Prostate gland (tissue), 2 donors: ENCODE results near the gene NHERF2. TPM values are rescaled to one million over a fixed set of nuclear protein-coding genes. Genes with fewer than 3 reads are reported as not detected.

Experiments used
- DNase-seq: peaks from one replicate; pipeline ENCODE4 v3.0.0-alpha.2; 2019; ENCODE audit warnings: low spot score
- H3K27ac ChIP-seq, 2 donors: fragments of 200-600 bp; sonication (generic); 2 replicates each; pipeline ENCODE4 v1.5.1; 2017 to 2019
- H3K27me3 ChIP-seq: fragments of 200-600 bp; sonication (generic); replicated peaks from 2 replicates; pipeline ENCODE4 v1.5.1; 2019; ENCODE audit not compliant: insufficient read depth
- H3K36me3 ChIP-seq, 2 donors: fragments of 200-600 bp; sonication (generic); 1 replicate in 1 of 2; 2 replicates in 1 of 2; pipeline versions ENCODE4 v1.5.1 to v1.8.1; 2017 to 2019
- H3K4me1 ChIP-seq: fragments of 200-600 bp; sonication (generic); replicated peaks from 2 replicates; pipeline ENCODE4 v1.5.1; 2019
- H3K4me3 ChIP-seq, 2 donors: fragments of 200-600 bp; sonication (generic); 2 replicates each; pipeline ENCODE4 v1.5.1; 2017 to 2019
- H3K9me3 ChIP-seq: fragments of 200-600 bp; sonication (generic); 2 replicates; pipeline ENCODE4 v1.5.1; 2017
- POLR2A ChIP-seq: fragments of 450-650 bp; IDR thresholded peaks from one replicate; pipeline ENCODE4 v1.6.1; 2016; ENCODE audit warnings: antibody characterized with exemption, mild to moderate bottlenecking
- POLR2AphosphoS5 ChIP-seq: sonication (generic); formaldehyde crosslinking; IDR thresholded peaks from one replicate; pipeline ENCODE4 v1.6.1; 2017; ENCODE audit warnings: antibody characterized with exemption
- WGBS: methylation state at CpG from one replicate; pipeline ENCODE4 v1.1.5; 2018; 5-methylcytosine and 5-hydroxymethylcytosine counted together
- intact Hi-C: fragments of 100-400 bp; cut with DNase I; formaldehyde crosslinking; loops from one replicate; pipeline ENCODE4 v1.14.2; 2022
- total RNA-seq, 2 donors: library from RNA; depleted of rRNA; stranded (reverse); fragments of >200 nt; gene quantifications; one replicate each; pipeline ENCODE4 v1.1.0, GENCODE V29; 2016
- TF ChIP-seq, protein P1 (sequence below), 4 experiments: fragments of 200-600 bp in 2 of 4; fragments of 450-650 bp in 2 of 4; sonication (generic) in 2 of 4; IDR thresholded peaks; 1 replicate in 3 of 4; 2 replicates in 1 of 4; pipeline ENCODE4 v1.5.1; 2016 to 2019; ENCODE audit warnings: antibody characterized with exemption in 4 of 4, mild to moderate bottlenecking in 2 of 4, moderate library complexity in 2 of 4

NHERF2 gene
- total RNA-seq, 2 donors from 2014 or later, result 118 to 170 TPM

DNA sequence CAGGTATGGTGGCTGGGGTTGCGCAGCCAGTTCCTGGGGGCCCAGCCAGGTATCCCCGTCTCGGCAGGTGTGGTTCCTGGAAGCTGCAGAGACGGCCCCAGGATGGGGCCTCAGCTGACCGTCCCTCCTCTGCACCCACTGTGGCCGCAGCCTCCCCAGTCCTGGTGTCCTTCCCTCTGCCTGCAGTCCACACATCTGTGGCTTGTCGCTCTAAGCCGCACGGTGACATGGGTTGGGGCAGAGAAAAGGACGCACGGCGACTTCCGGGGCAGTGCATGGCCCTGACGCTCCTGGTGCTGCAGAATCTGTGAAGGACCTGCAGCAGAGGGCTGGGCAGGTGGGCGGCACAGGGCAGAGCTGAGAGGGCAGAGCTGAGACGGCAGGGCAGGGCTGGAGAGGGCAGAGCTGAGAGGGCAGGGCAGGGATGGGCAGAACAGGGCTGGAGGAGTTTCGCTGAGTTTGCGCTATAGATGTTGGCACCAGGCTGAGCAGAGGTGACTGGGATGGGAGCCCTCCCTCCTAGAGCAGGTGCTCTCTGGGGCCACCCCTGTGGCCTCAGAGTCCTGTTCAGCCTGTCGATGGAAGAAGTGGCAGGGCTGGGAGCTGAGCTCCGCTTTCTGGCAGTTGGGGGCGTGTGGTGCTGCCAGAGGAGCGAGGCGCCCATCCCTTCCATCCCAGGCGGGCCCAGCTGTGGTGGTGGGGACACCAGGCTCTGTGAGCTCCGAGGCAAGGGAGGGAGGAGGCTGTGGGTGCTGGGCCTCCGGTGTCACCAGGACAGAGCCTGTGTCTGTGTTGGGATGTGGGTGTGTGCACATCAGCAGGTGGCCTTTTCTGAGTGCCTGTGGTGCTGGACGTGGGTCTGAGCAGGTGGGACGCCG, 44.1 kb downstream of the NHERF2 start:
- no peak for TF ChIP-seq POLR2A
- no peak for TF ChIP-seq POLR2AphosphoS5
- TF ChIP-seq, protein P1, sequence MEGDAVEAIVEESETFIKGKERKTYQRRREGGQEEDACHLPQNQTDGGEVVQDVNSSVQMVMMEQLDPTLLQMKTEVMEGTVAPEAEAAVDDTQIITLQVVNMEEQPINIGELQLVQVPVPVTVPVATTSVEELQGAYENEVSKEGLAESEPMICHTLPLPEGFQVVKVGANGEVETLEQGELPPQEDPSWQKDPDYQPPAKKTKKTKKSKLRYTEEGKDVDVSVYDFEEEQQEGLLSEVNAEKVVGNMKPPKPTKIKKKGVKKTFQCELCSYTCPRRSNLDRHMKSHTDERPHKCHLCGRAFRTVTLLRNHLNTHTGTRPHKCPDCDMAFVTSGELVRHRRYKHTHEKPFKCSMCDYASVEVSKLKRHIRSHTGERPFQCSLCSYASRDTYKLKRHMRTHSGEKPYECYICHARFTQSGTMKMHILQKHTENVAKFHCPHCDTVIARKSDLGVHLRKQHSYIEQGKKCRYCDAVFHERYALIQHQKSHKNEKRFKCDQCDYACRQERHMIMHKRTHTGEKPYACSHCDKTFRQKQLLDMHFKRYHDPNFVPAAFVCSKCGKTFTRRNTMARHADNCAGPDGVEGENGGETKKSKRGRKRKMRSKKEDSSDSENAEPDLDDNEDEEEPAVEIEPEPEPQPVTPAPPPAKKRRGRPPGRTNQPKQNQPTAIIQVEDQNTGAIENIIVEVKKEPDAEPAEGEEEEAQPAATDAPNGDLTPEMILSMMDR (IDR thresholded peaks at IDR 0.05), result no peak
- H3K9me3 ChIP-seq, result no peaks in the 10 kb centered on the region
- no peak overlapping the region for H3K27ac ChIP-seq
- H3K36me3 ChIP-seq, result peaks cover 0 to 9% of the 10 kb centered on the region in 2 donors
- H3K4me1 ChIP-seq, result no peaks in the 10 kb centered on the region
- H3K4me3 ChIP-seq, result no peak overlapping the region
- WGBS, result 93% methylated on average over 27 of the region's 29 CpGs
- no peak for DNase-seq
- intact Hi-C loops, result no loop called here
- H3K27me3 ChIP-seq, result no peaks in the 10 kb centered on the region

DNA sequence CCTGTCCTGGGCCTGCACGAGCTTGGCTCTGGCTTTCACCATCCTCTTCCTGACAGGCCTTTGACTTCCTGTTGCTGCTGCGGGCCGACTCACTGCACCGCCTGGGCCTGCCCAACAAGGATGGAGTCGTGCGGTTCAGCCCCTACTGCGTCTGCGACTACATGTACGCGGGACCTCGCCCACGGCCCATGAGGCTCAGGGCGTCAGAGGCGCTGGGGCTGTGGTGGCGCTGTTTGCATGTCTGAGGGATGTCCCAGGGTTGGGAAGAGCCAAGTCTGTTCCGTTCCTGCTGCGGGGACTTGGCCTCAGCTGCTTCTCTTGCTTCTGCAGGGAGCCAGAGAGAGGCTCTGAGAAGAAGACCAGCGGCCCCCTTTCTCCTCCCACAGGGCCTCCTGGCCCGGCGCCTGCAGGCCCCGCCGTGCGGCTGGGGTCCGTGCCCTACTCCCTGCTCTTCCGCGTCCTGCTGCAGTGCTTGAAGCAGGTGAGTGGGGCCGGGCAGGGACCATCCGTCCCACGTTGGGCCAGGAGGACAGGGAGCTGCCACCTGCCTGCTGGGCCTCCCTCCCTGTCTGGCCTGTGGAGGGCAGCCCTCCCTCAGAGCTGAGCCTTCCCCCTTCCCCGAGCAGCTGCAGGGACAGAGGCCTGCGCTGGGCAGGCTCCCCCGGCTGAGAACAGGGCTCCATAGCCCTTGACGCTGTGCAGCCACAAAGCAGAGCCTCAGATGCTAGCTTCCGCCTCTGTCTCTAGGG, 44.9 kb downstream of the NHERF2 start:
- H3K36me3 ChIP-seq, result peaks cover 0 to 15% of the 10 kb centered on the region in 2 donors

DNA sequence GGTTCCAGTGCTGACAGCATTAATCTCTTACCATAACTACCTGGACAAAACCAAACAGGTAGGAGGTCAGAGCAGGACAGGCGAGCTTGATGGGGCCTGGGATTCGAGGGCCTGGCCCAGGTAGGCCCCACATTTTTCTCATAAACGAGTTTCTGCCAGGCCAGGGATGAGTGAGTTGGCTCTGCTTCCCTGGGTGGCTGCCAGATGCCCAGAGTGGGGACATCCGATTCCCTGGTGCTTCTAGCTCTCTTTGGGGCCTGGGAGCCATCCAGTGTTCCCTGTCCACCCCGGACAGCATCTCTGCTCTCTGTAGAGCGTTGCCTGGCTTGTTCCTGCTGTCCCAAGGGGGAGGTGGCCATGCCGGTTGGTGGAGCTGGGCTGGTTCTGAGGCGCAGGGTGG, 46.2 kb downstream of the NHERF2 start:
- peaks cover 0 to 15% of the 10 kb centered on the region in 2 donors for H3K36me3 ChIP-seq
- no peak for DNase-seq
- H3K4me3 ChIP-seq, result no peak overlapping the region
- intact Hi-C loops, result no loop called here
- no peak for TF ChIP-seq POLR2A
- TF ChIP-seq, protein P1 (IDR thresholded peaks at IDR 0.05), result no peak
- TF ChIP-seq POLR2AphosphoS5, result no peak
- no peaks in the 10 kb centered on the region for H3K27me3 ChIP-seq
- H3K9me3 ChIP-seq, result no peaks in the 10 kb centered on the region
- 68% methylated on average over 8 of the region's 8 CpGs for WGBS
- H3K4me1 ChIP-seq, result no peaks in the 10 kb centered on the region
- no peak overlapping the region for H3K27ac ChIP-seq

More for the DNA sequence above, 44.9 kb downstream of the NHERF2 start:
- DNase-seq, result no peak
- H3K9me3 ChIP-seq, result no peaks in the 10 kb centered on the region
- H3K27ac ChIP-seq, result no peak overlapping the region
- intact Hi-C loops, result no loop called here
- no peak overlapping the region for H3K4me3 ChIP-seq
- H3K4me1 ChIP-seq, result no peaks in the 10 kb centered on the region
- TF ChIP-seq POLR2A, result no peak
- TF ChIP-seq, protein P1 (IDR thresholded peaks at IDR 0.05), result no peak
- TF ChIP-seq POLR2AphosphoS5, result no peak
- no peaks in the 10 kb centered on the region for H3K27me3 ChIP-seq
- WGBS, result 75% methylated on average over 34 of the region's 34 CpGs

DNA sequence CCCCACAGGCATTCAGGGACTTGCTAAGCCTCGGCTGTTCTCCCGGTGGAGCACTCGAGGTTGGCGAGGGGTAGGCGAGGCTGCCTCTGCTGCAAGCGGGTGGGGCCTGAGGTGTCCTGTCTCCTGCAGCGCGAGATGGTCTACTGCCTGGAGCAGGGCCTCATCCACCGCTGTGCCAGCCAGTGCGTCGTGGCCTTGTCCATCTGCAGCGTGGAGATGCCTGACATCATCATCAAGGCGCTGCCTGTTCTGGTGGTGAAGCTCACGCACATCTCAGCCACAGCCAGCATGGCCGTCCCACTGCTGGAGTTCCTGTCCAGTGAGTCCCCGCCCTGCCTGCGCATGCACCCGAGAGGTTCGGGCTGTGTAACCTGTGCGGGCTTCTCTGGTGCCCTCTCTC, 47.4 kb downstream of the NHERF2 start:
- intact Hi-C loops, result no loop called here
- peaks cover 0 to 16% of the 10 kb centered on the region in 2 donors for H3K36me3 ChIP-seq

More for the DNA sequence above, 47.4 kb downstream of the NHERF2 start:
- no peak for DNase-seq
- no peak overlapping the region for H3K4me3 ChIP-seq
- no peaks in the 10 kb centered on the region for H3K9me3 ChIP-seq
- no peaks in the 10 kb centered on the region for H3K27me3 ChIP-seq
- 89% methylated on average over 20 of the region's 20 CpGs for WGBS
- no peak overlapping the region for H3K27ac ChIP-seq
- no peaks in the 10 kb centered on the region for H3K4me1 ChIP-seq
- TF ChIP-seq POLR2A, result no peak
- TF ChIP-seq, protein P1 (IDR thresholded peaks at IDR 0.05), result no peak
- no peak for TF ChIP-seq POLR2AphosphoS5
